HG03565 (cell line): ENCODE data around the gene CD36.
A peak's percentile ranks its signal among the peaks of the same experiment; 100 is the strongest.

Experiments used
- ATAC-seq: cut with Tn5 transposase; IDR thresholded peaks from one replicate; pipeline ENCODE4 v1.9.1; 2021; ENCODE audit warnings: mild to moderate bottlenecking, moderate library complexity; ENCODE audit not compliant: unreplicated experiment

Gene CD36

DNA sequence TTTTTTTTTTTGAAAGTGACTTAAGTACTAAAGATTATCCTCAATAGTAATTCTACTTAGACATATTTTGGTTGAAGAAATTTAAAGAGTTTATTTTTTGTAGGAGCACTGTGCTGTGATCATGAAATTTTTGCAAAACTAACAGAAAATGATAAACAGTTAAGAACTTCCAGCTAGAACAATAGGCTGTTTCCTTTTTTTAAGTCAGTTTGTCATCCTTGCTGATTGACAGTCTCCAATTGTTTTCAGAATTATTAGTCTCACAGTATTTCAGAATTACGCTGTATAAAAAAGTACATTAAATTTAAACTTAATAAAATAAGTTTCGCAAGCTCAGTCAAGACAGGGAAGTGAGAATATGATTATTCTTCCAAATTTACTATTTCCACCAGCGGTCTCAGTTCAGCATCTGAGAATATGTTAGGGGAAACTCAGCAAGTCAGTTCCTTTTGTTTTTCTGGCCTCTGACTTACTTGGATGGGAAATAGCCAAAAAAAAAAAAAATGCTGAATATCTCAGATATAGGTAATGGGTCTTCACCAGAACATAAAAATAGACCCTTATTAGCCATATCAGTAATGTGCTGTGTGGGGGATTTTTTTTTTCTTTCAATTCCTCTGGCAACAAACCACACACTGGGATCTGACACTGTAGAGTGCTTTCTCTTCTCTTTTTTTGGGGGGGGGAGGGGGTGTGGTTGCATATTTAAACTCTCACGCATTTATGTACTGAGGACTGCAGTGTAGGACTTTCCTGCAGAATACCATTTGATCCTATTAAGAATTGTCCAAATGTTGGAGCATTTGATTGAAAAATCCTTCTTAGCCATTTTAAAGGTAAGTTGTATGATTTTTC, at the start of gene CD36:
TSS of gene CD36 (plus strand) at position 732 of the 855 bp plus-strand sequence. CDS start 8,099 bp downstream, outside the sequence.
- ATAC-seq, result peak; percentile 83

DNA sequence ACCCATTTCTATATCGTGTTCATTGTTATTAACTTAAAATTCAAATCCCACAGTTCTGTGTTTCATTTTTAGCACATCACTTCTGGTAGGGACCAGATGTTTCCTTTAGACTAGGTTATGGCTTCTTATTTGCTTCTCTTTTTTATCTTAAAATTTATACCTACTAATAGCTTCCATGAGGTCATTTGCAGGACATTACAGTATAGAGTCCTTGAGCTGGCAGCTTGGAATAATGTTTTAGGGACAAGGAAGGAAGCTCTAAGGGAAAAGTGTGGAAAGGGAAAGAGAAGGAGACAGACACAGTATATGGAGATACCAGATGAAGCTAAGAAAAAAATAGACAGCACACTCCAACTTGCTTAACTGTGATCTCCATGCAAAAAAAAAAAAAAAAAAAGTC, 48.8 kb upstream of the CD36 start:
- no peak for ATAC-seq

DNA sequence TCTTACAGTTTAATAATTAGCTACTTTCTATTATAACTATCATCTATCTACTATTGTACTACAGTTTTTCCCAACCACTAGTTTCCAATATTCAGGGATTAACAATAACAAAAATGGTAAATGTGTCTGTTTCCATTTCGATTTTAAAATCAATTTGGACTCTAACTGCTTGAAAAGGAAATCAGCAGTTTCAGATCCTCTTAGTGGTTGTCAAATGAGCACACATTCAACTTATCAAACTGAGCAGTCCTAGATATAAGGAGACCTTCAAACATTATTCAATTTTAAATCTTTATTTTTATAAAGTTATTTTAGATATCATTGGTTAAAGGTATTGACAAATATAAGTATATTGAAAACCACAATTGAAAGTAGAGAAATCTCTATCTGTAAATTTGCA, 46.8 kb upstream of the CD36 start:
- no peak for ATAC-seq

DNA sequence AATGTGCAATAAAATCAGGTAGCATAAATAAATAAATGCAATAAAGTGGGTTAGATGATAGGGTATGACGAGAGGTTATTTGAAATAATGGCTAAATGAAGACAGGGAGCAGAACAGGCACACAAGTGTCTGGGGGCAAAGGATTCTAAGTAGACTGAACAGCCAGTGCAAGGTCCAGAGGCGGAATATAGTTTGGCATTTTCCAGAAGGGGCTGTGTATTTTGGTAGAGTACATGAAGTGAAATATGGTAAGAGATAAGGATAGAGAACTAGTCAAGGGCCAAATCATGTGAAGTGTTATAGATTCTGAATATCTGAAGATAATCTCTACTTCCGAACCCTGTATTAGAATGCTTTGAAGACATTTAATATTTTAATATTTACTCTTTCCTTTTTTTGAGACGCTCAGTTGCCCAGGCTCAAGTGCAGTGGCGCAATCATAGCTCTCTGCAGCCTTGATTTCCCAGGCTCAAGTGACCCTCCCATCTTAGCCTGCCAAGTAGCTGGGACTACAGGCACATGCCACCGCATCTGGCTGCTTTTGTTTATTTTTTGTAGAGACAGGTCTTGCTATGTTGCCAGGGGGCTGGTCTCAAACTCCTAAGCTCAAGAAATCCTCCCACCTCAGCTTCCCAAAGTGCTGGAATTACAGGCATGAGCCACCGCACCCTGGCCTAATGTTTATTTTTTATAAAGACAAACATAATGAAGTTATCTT, 44.4 kb upstream of the CD36 start:
- ATAC-seq, result no peak

DNA sequence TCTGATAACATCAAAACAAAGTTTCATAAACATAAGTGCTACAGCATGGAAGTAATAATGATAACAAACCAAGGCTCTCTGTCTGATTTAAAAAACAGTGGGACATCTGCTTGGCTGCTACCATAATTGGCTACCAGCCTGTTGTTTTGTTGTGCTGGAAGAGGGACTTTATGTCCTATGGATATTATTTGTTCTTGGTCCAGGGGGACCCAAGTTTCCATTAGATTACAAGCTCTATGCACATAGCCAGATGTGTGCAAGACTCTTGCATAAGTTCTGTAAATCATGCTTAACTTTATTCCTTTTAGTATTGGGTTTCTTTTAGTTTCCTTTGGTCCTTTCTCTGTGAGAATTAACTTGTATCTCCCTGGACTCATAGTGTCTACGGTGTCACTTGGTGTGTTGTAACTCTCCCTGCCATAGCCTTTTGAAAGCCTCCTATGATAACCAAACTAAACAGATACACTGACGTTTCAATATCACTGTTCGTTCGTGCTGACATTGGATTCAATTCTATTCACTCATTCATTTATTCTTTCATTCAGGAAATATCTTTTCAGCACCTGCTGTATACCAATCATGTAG, 41.4 kb upstream of the CD36 start:
- no peak for ATAC-seq

DNA sequence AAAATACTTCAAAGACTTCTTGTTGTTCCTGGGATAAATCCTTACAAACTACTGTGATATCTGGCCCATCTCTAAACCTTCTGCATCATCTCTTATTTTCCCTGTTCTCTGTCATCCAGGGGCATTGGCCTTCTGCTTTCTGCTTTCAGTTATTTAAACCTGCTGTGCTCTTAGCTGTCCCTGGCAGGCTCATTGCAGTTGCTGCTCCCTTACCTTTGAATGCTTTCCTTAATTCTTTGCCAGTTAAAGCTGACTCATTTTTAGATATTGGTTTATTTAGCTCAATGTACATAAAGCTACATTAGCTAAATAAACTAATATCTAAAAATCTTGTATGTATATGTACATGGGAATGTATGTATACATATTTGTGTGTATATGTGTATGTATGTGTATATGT, 40.6 kb upstream of the CD36 start:
- no peak for ATAC-seq

DNA sequence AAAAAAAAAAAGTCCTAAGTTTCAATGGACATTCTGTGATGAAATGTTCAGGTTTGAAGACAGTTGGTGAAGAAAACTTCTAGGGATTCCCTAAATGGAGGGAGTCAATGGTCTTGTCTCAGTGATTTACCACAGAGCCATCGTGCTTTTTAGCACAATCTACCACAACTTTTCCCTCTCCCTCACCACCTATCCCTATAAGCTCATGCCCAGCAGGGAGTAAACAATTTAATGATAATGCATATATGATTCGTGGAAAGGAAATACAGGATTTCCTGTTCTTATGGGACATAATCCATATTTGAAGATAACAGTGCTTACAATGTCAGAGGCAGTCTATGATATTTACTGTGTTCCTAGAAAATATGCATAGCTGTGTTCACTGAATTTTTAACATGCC, 38.4 kb upstream of the CD36 start:
- no peak for ATAC-seq

DNA sequence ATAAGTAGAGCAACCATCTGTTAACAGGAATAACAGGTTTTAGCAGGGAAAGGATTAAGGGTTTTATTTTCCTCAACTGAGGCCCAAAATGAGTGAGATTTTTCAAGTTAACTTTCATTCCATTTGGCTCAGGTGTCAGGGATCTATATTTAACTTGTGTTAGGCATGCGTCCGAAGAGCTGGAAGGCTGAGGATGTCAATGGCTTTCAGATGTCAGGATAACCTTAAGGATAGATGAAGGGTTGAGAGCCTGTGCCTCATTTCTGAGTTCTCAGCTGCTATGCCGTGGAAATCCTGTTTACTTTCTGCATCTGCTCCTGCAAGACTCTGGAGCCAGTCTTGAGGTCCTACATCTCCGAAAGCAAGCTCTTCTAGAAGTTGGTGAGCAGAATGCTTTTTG, 36.4 kb upstream of the CD36 start:
- no peak for ATAC-seq

DNA sequence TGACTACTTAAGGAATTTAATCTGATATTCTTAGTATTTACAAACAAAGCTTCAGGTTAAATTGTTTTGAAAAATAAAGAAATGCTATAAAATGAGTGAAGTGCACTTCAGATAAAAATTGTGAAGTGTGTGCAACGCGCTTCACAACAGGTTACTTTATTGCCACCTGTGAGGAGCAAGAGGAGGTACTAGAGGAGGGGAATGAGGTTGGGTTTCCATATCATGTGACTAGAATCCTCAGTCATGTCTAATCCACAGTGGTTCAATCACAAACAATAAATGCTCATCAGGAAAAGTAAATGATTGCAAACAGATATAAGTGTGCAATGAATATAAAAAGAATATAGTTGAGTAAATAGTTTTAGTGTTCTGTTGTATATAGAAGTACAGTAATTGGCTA, 34.5 kb upstream of the CD36 start:
- no peak for ATAC-seq

DNA sequence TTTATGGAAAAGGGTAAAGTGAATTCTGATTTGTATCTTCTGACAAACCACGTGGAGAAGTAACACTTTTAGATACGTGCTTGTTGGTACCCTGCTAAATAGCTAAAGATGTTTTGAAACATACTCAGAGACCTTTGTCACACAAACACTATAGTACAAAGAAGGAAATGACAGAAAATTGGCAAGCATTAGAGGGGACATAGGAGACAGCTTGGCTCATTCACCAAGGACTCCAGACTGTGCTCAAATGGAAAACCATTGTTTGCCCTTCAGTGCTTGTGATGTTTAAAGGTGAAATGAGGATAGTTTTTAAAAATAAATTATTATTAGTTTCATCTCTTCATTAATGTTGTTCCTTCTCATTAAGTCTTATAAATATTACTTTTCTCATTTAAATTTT, 34.0 kb upstream of the CD36 start:
- ATAC-seq, result no peak

DNA sequence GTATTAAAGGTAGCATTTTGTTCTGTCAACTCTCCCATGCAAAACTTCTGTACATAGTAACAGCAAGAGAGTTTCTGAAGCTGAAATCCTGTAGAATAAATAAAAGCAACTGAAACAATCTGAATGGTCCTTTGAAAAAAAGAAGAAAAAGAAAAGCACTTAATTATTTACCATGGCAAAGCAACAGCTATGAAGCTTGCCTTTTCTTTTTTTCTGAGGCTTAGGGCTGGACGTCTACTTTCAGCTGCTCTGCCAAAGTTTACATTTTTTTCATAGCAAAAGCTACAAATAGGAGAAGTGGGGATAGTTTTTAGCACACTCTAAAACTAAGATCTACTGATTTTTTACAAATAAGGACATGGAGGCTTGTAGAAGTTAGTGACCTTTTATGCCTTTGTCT, 31.3 kb upstream of the CD36 start:
- ATAC-seq, result no peak

DNA sequence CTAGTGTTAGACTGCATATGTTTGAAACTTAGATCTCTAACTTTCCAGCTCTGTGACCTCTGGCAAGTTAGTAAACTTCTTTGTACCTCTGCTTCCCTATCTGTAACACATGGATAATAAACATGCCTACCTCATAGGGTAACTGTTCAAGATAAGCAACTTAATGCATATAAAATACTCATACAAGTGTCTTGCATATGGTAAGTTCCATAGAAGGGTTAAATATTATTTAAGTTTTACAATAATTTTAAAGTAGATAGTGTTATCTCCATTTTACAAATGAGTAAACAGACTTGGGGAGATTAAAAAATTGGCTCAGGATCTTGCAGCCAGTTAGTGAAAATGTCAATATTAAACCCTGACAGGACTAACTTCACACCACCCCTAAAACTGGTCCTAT, 30.1 kb upstream of the CD36 start:
- no peak for ATAC-seq

DNA sequence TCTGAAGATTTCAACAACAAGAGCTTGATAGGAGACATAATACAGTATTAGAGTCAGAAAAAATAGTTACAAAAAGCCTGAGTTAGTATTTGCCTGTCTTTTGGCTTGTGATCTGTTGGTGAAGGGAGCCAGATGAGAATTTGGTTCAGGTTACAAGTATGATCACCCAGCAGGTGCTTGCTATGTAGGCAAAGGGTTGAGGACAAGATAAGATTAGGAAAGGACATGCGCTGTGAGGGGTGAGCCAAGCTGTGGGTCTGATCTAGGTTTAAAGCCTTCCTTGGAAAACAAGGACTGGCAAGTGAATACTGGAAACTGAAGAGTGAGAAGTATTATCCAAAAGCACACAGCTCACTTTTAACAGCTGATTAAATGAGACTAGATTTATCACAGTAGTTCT, 28.7 kb upstream of the CD36 start:
- ATAC-seq, result no peak

DNA sequence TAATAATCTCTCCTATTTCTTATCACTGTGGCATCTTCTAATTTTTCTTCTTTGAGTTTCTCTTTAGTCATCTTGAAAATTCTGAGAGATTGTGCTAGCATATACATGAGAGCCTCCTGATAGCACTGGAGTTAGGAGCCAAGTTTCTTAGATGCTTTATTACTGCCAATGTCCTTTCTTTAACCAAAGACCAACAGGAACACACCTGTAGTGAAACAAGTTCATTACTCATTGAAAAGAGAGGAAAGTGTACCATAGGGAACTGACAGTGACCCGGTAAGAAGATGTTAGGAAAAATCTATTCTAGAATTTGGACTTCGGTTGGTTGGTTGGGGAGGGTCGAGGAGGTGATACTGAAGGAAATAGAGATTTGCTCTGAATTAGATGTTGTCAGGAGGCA, 27.1 kb upstream of the CD36 start:
- ATAC-seq, result no peak

DNA sequence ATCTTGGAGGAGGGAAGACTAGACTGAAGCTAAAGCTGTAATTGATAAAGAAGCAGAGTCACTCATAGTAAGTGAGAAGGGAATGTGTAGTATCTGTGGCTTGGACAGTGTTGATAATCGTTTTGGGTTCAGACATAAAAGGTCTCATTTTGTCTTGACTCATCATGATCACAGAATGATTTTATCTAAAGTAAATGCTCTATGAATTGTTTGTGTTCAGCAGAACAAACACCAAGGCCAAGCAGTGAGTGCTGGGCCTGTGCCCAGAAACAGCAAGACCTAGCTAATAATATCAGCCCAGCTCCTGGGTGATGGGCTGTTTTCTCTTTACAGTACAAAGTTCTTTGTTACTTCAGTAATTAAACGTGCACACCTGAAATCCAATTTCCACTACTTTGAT, 26.7 kb upstream of the CD36 start:
- no peak for ATAC-seq

DNA sequence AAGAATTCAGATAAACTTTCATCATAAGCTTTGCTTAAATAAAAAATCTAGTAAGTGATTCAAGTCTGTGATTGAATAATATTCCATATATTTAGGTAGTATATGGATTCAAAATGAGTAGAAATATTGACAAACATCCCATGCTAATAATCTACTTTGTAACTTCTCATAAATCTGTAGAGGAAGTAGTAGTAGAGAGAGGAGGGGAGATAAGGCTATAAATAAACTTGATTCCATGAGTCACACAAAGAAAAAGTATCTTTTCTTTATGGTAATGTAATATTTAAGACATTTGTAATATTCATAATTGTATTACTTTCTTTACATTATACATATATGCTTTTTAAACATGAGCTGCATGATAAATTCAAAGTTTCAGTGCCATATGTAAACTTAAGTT, 25.6 kb upstream of the CD36 start:
- no peak for ATAC-seq

DNA sequence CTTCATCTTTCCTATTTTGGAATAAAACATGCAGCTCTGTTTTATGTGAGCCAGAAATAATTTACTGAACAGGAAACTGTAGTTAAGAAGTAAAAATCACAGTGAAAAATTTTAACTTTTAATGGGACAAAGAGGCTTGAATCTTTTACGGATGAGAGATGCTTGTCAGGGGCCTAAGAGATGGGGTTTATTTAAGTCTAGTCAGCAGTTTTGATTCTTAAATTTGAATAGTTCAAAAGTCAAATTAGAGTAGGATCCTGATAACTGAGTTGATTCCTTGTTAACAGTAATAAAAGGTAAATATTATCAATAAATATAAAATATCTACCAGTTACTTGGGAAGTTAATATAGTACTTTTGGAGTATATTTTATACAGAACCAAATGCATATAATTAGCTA, 24.9 kb upstream of the CD36 start:
- no peak for ATAC-seq

DNA sequence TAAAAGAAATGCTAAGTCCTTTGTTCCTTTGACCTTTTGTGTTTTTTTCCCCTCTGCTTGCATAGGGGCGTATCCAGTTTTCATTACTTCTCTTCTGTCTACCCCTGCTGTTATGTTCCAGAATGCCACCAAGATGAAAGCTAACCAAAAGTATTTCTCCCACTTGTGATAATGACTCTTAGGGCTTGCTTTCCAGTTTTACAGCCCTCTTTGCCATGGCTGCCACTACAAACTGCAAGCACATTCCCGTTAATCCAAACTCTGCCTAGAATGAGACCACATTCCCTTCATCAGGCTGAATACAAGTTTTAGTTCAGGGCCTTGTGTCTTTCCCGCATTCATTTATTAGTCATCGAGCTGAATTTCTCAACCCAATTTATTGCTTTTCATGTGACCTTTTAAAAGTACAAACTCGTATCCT, 23.6 kb upstream of the CD36 start:
- no peak for ATAC-seq

DNA sequence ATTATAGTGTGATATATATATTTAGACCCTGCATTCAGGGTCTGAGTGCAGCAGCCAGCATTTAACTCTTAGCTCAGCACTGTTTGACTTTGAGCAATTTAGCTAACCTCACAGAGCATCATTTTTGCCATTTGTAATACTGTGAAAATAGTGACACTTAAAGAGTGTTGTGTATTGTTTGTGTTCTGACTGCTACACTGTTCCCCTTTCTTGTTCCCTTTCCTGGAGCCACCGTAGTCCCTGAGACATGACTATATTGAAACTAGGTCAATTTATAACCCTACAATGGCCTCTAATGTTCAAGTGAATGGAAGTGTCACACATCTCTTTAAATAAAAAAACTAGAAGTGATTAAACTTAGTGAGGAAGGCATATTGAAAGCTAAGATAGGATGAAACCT, 20.3 kb upstream of the CD36 start:
- ATAC-seq, result no peak

DNA sequence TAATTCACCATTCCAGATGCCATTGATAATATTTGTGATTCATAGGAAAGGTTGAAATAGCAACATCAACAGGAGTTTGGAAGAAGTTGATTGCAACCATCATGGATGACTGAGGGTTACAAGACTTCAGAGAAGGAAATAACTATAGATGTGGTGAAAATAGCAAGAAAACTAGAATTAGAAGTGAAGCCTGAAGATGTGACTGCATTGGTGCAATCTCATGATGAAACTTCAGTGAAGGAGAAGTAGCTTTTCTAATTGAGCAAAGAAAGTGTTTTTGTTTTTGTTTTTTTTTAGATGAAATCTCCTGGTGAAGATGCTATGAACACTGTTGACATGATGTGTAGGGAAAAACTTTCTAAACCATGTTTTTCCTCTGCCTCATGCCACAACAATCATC, 18.7 kb upstream of the CD36 start:
- no peak for ATAC-seq

DNA sequence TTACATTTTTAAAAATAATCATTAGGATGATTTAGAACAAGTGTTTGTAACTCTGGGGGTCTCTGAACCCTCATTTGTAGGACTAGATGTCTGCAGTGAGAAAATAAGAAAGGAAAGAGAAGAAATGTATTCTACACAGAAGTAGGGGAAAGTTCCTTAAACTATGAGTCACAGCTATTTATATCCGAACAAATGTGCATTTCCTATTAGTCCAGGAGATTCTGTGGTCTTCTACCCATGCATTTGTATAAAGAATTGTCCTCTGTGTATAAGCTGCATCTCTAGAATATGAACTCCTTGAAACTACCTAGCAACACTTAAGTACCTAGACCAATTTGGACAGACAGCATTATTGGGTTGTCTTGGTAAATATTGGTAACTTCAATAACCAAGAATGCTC, 15.9 kb upstream of the CD36 start:
- no peak for ATAC-seq
